ENCODE results near the gene SLC5A7. TPM values are rescaled to one million over a fixed set of nuclear protein-coding genes. Genes with fewer than 3 reads are reported as not detected.

The SLC5A7 gene
- total and polyA plus RNA-seq, 2 of the 13 experiments (the other 11 are each of a cell fraction or from before 2014, with no cell fraction given) = not detected

GRCh38 chr2:108022628-108023027 lies 36.3 kb downstream of the SLC5A7 start:
- FAIRE-seq = no peak
- Histone ChIP-seq H3K36me3 (replicated peaks in 1 of 2; ENCODE audit: control insufficient read depth in 1 of 2, insufficient read depth in 2 of 2, low read length in 2 of 2) (no peaks in the 10 kb centered on the region), H2AFZ (ENCODE audit: low read length) (no peak overlapping the region), H3K9me3 (ENCODE audit: low read length) (no peaks in the 10 kb centered on the region), H3K79me2 (ENCODE audit: insufficient read depth, low read length) (no peaks in the 10 kb centered on the region), H3K4me1 (ENCODE audit: insufficient read depth, low read length) (no peaks in the 10 kb centered on the region), H3K4me2 (ENCODE audit: low read depth, low read length) (no peak overlapping the region), H4K20me1 (ENCODE audit: insufficient read depth, low read length) (no peaks in the 10 kb centered on the region), H3K27me3 (ENCODE audit: control insufficient read depth in 1 of 2, insufficient read depth in 2 of 2, low read length in 2 of 2) (no peaks in the 10 kb centered on the region), H3K27ac (ENCODE audit: extremely low read length, insufficient read depth, low read length) (no peak overlapping the region), H3K9ac (ENCODE audit: insufficient read depth, low read depth, low read length) (no peak overlapping the region), H3K4me3 (replicated peaks in 1 of 3; ENCODE audit: insufficient read depth in 1 of 3, low read depth in 2 of 3, low read length in 3 of 3) (no peak overlapping the region)
- DNase-seq (ENCODE audit: low spot score) = no peak
- intact Hi-C loops (cut with micrococcal nuclease; ENCODE audit: unreplicated experiment) = no loop called here
- no TSS peak for BruUV-seq (replicated peaks)
- in situ Hi-C loops (cut with HindIII; ENCODE audit: extremely low pct_ligation_motif_present, low pct_unique_long_range_greater_than_20kb) = no loop called here
- ChIA-PET CTCF (ENCODE audit: low intra/inter-chr PET ratio, low total read pairs) (no interaction called here), POLR2A (no interaction called here)
- ATAC-seq = no peak
- no peak for TF ChIP-seq ZNF329 (CRISPR knock-in tag; IDR thresholded peaks at IDR 0.05; ENCODE audit: low read depth)
- no peak for TF ChIP-seq NBN (conservative IDR thresholded peaks at IDR 0.05)
- TF ChIP-seq, protein P1, sequence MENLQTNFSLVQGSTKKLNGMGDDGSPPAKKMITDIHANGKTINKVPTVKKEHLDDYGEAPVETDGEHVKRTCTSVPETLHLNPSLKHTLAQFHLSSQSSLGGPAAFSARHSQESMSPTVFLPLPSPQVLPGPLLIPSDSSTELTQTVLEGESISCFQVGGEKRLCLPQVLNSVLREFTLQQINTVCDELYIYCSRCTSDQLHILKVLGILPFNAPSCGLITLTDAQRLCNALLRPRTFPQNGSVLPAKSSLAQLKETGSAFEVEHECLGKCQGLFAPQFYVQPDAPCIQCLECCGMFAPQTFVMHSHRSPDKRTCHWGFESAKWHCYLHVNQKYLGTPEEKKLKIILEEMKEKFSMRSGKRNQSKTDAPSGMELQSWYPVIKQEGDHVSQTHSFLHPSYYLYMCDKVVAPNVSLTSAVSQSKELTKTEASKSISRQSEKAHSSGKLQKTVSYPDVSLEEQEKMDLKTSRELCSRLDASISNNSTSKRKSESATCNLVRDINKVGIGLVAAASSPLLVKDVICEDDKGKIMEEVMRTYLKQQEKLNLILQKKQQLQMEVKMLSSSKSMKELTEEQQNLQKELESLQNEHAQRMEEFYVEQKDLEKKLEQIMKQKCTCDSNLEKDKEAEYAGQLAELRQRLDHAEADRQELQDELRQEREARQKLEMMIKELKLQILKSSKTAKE (CRISPR knock-in tag; IDR thresholded peaks at IDR 0.05; ENCODE audit: borderline replicate concordance) = no peak
- no peak for TF ChIP-seq AGO2 (optimal IDR thresholded peaks at IDR 0.05; ENCODE audit: low read depth, low read length)
- no peak for TF ChIP-seq BRD4 (CRISPR knock-in tag; IDR thresholded peaks at IDR 0.05)
- no peak for TF ChIP-seq ZFAT (CRISPR knock-in tag; conservative IDR thresholded peaks at IDR 0.05)
- TF ChIP-seq ZNF343 (CRISPR knock-in tag; IDR thresholded peaks at IDR 0.05) = no peak
- no peak for TF ChIP-seq ZNF138 (CRISPR knock-in tag; IDR thresholded peaks at IDR 0.05; ENCODE audit: low read depth)
- TF ChIP-seq, protein P2, sequence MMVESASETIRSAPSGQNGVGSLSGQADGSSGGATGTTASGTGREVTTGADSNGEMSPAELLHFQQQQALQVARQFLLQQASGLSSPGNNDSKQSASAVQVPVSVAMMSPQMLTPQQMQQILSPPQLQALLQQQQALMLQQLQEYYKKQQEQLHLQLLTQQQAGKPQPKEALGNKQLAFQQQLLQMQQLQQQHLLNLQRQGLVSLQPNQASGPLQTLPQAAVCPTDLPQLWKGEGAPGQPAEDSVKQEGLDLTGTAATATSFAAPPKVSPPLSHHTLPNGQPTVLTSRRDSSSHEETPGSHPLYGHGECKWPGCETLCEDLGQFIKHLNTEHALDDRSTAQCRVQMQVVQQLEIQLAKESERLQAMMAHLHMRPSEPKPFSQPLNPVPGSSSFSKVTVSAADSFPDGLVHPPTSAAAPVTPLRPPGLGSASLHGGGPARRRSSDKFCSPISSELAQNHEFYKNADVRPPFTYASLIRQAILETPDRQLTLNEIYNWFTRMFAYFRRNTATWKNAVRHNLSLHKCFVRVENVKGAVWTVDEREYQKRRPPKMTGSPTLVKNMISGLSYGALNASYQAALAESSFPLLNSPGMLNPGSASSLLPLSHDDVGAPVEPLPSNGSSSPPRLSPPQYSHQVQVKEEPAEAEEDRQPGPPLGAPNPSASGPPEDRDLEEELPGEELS (CRISPR knock-in tag; IDR thresholded peaks at IDR 0.05) = no peak
- no peak for TF ChIP-seq KIAA2018 (CRISPR knock-in tag; IDR thresholded peaks at IDR 0.05; ENCODE audit: borderline replicate concordance)
- no peak for TF ChIP-seq AKAP8 (CRISPR knock-in tag; IDR thresholded peaks at IDR 0.05)
- TF ChIP-seq POGZ (CRISPR knock-in tag; IDR thresholded peaks at IDR 0.05) = no peak
- TF ChIP-seq SNAI1 (CRISPR knock-in tag; IDR thresholded peaks at IDR 0.05; ENCODE audit: borderline replicate concordance) = no peak
- no peak for TF ChIP-seq RBAK (CRISPR knock-in tag; IDR thresholded peaks at IDR 0.05)
